Brain microvascular endothelial cell (primary cell): ENCODE data around the gene SERPINA9.

Experiments
- DNase-seq: peaks from one replicate; pipeline ENCODE4 v3.0.0-alpha.2; 2020
- H3K27ac ChIP-seq: fragments of 250-450 bp; sonication (Bioruptor Pico); 2 replicates; pipeline ENCODE4 v1.5.1; 2020; ENCODE audit warnings: mild to moderate bottlenecking, moderate library complexity
- H3K27me3 ChIP-seq: fragments of 250-450 bp; sonication (Bioruptor Pico); replicated peaks from 2 replicates; pipeline ENCODE4 v1.5.1; 2020; ENCODE audit warnings: mild to moderate bottlenecking
- H3K36me3 ChIP-seq: fragments of 250-450 bp; sonication (Bioruptor Pico); replicated peaks from 2 replicates; pipeline ENCODE4 v1.5.1; 2020; ENCODE audit warnings: mild to moderate bottlenecking
- H3K4me3 ChIP-seq: 2 replicates; pipeline ENCODE4 v1.5.1; 2011; ENCODE audit warnings: low read depth, mild to moderate bottlenecking, control low read depth, low read length, moderate library complexity
- in situ Hi-C: cut with HindIII; loops from 2 replicates; pipeline ENCODE4 v1.10.0; 2017; ENCODE audit warnings: low sequenced_read_pairs, low pct_ligation_motif_present
- TF ChIP-seq, protein P1 (sequence below): IDR thresholded peaks from 2 replicates; pipeline ENCODE4 v1.5.1; 2011; ENCODE audit warnings: low read depth, mild to moderate bottlenecking, moderate library complexity, low read length, control low read depth, inconsistent platforms; ENCODE audit errors: missing control alignments

SERPINA9 gene, protein sequence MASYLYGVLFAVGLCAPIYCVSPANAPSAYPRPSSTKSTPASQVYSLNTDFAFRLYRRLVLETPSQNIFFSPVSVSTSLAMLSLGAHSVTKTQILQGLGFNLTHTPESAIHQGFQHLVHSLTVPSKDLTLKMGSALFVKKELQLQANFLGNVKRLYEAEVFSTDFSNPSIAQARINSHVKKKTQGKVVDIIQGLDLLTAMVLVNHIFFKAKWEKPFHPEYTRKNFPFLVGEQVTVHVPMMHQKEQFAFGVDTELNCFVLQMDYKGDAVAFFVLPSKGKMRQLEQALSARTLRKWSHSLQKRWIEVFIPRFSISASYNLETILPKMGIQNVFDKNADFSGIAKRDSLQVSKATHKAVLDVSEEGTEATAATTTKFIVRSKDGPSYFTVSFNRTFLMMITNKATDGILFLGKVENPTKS

DNA sequence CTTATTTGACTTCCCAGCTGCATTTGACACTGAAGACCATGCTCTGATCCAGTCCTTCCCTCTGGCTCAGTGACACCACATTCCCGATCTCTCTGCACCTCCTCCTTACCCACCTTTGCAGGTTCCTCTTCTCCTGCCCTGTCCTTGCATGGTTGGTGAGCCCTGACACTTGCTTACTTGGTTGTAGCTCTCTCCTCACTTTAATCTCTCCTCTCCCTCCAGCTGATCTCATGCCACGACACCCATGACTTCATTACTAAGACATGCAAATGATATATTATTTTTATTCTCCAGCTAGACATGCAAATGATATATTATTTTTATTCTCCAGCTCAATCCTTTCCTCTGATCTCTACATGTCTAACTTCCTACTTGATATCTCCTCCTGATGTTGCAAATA is at the start of gene SERPINA9:
Gene SERPINA9, minus strand, starts transcription at position 175 of the 400 bp plus-strand sequence. CDS start 6,357 bp downstream, outside the sequence.
- in situ Hi-C loops: no loop called here
- H3K4me3 ChIP-seq: no peak within 1 kb of the TSS
- no peak for DNase-seq
- TF ChIP-seq, protein P1, sequence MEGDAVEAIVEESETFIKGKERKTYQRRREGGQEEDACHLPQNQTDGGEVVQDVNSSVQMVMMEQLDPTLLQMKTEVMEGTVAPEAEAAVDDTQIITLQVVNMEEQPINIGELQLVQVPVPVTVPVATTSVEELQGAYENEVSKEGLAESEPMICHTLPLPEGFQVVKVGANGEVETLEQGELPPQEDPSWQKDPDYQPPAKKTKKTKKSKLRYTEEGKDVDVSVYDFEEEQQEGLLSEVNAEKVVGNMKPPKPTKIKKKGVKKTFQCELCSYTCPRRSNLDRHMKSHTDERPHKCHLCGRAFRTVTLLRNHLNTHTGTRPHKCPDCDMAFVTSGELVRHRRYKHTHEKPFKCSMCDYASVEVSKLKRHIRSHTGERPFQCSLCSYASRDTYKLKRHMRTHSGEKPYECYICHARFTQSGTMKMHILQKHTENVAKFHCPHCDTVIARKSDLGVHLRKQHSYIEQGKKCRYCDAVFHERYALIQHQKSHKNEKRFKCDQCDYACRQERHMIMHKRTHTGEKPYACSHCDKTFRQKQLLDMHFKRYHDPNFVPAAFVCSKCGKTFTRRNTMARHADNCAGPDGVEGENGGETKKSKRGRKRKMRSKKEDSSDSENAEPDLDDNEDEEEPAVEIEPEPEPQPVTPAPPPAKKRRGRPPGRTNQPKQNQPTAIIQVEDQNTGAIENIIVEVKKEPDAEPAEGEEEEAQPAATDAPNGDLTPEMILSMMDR: no peak
- H3K27me3 ChIP-seq: no peaks in the 10 kb centered on the region
- no peaks in the 10 kb centered on the region for H3K36me3 ChIP-seq
- no peak within 1 kb of the TSS for H3K27ac ChIP-seq

DNA sequence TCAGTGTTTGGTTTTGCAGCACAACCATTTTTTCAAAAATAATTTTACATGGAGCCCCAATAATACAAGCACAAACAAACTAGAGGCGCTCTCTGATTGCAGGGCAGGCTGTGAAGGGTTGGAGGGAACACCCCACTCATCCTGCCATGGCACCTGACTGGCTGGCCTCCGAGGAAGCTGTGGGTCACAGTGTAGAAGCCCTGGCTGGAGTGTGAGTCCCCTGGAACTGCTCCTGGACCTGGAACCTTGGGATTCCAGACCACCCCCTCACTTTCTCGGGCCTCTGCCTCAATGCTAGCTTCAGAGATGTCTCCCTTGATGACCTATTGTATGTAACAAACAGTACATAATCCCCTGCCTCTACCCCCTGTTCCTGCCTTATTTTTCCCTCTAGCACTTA is 48.1 kb upstream of the SERPINA9 start:
- TF ChIP-seq, protein P1: no peak
- in situ Hi-C loops: no loop called here
- H3K36me3 ChIP-seq: no peaks in the 10 kb centered on the region
- H3K27me3 ChIP-seq: no peaks in the 10 kb centered on the region
- no peak for DNase-seq
- H3K27ac ChIP-seq: no peak overlapping the region
- no peak overlapping the region for H3K4me3 ChIP-seq

DNA sequence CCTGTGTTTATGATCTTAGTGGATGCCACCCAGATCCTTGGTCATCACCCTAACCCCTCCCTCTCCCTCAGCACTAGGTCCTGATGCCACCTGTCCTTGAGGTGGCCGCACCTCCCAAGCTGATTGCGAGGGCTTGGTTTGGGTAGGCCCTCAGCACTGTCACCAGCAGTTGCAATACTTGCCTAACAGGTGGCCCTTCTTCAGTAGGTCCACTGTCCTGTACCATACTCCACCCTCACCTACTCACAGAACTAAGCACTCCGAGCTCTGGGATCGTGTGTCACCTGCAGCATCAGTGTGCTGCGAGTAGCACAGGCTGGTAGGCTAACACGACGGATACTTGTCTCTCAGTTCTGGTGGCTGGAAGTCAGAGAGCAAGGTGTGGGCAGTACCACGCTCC is 47.3 kb upstream of the SERPINA9 start:
- in situ Hi-C loops: no loop called here

DNA sequence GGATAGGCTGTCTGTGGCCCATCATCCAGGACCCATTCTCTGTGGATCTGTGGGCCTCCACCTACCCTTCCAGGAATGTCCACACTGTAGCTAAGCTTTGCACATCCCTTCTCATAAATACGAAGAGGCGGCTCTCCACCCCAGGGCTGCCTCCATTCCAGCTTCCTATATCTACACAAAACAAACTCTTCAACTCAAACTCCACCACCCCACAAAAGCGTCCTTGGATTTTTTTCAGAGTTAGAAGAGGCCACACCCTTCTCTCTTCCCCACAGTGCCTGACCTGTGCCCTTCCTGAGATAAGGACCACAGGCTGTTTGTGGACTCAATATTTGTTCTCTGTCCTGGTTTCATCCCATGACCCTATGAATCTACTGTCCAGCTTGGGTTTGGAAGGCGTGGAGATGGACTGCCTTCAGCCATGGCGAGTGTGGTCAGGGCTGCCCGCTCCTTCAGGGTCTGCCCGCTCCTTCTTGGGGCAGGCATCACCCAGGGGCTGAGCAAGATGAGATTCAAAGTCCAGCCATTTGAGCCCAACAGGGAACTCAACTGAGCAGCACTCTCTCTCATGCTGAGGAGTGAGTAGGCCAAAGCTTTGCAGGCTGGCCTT is 46.2 kb upstream of the SERPINA9 start:
- in situ Hi-C loops: no loop called here
- H3K27ac ChIP-seq: no peak overlapping the region
- DNase-seq: no peak
- H3K27me3 ChIP-seq: no peaks in the 10 kb centered on the region
- TF ChIP-seq, protein P1: no peak
- H3K4me3 ChIP-seq: no peak overlapping the region
- no peaks in the 10 kb centered on the region for H3K36me3 ChIP-seq

More for the DNA sequence above, 47.3 kb upstream of the SERPINA9 start:
- Histone ChIP-seq H3K36me3 (no peaks in the 10 kb centered on the region), H3K27me3 (no peaks in the 10 kb centered on the region), H3K27ac (no peak overlapping the region), H3K4me3 (no peak overlapping the region)
- no peak for DNase-seq
- TF ChIP-seq, protein P1: no peak

DNA sequence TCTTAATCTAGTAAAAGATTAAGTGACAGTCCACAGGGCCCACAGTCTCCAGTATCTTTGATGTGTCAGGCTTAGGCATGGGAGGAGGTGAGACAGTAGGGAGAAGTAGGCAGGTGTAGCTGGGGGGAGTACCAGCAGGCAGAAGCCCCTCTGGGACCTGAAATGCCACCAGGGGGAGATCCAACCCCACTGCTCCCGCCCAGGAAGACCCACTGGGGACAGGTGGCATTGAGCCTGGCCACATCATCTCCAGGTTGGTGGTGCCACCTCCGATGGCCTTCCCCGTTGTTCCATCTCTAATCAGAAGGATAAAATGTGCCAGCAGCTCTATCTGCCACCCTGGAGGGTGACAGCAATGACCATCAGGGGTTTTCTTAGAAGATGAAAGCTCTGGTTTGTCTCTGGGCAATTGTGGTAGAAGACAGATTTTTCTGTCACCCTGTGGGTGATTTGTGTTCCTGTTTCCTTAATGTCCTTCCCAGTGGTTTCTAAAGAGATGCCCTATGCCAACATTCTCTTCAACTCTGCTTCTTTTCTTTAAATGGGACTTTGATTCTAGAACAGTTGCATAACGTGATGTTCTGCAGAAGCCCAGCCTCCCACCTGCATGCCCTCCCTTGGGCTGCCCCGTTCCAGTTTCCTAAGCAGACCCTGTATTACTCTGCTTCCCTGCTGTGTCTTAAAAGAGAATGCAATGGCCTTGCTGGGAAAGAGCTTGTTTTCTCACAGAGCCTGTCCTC is 45.5 kb upstream of the SERPINA9 start:
- Histone ChIP-seq H3K4me3 (no peak overlapping the region), H3K27me3 (no peaks in the 10 kb centered on the region), H3K36me3 (no peaks in the 10 kb centered on the region), H3K27ac (no peak overlapping the region)
- TF ChIP-seq, protein P1: no peak
- DNase-seq: no peak
- in situ Hi-C loops: no loop called here
